Measurements from ENCODE around the gene GCSH. TPM values are rescaled to one million over a fixed set of nuclear protein-coding genes. Genes with fewer than 3 reads are reported as not detected.
A peak's percentile ranks its signal among the peaks of the same experiment; 100 is the strongest.

The GCSH gene
- total RNA-seq, 1 donor: 7.0 TPM

GRCh38 chr16:81061307-81061640 is 34.9 kb downstream of the GCSH start:
- DNase-seq (ENCODE audit: low read depth in 2 of 3, low spot score in 2 of 3): no peak

- DNase-seq (ENCODE audit: low read depth in 2 of 3, low spot score in 2 of 3): no peak
Observed at GRCh38 chr16:81060576-81061306, 35.5 kb downstream of the GCSH start.

- no peak for DNase-seq (ENCODE audit: low read depth in 2 of 3, low spot score in 2 of 3)
Observed at GRCh38 chr16:81053761-81054160, 42.4 kb downstream of the GCSH start.

GRCh38 chr16:81042821-81043220 is 53.4 kb downstream of the GCSH start:
- DNase-seq (ENCODE audit: low read depth in 2 of 3, low spot score in 2 of 3): no peak

- no peak for DNase-seq (ENCODE audit: low read depth in 2 of 3, low spot score in 2 of 3)
Observed at GRCh38 chr16:81041696-81042095, 54.5 kb downstream of the GCSH start.

GRCh38 chr16:81040842-81041241 is 55.4 kb downstream of the GCSH start:
- no peak for DNase-seq (ENCODE audit: low read depth in 2 of 3, low spot score in 2 of 3)

GRCh38 chr16:81040131-81040530 is 56.1 kb downstream of the GCSH start:
- no peak for DNase-seq (ENCODE audit: low read depth in 2 of 3, low spot score in 2 of 3)

- peak in 2 of 3 donors; percentile 7 to 46 for DNase-seq (ENCODE audit: low read depth in 2 of 3, low spot score in 2 of 3)
Observed at GRCh38 chr16:81036751-81037350, 59.3 kb downstream of the GCSH start.

- peak; percentile 4 to 36 (median 23) for DNase-seq (ENCODE audit: low read depth in 2 of 3, low spot score in 2 of 3)
Observed at GRCh38 chr16:81035975-81036750, 60.0 kb downstream of the GCSH start.

GRCh38 chr16:81035398-81035974 is 60.7 kb downstream of the GCSH start, which contains the start of gene ATMIN:
ATMIN (plus strand) TSS chr16:81035842; CDS start chr16:81035871, 29 bp downstream.
- peak; percentile 86 to 93 (median 89) for DNase-seq (ENCODE audit: low read depth in 2 of 3, low spot score in 2 of 3)

Small RNA genes within 50 kb of the gene (small RNA-seq; reads per million reads assigned to genes)
- gene AC092718.3: not detected
- gene RNU6-1191P: not detected

Other genes starting within 250 kb of the GCSH start
- 24.5 TPM for gene CMC2, start 89.5 kb downstream of the GCSH start, total RNA-seq
- gene CENPN, start 89.2 kb downstream of the GCSH start, total RNA-seq: 4.8 TPM
- gene ATMIN, start 60.6 kb downstream of the GCSH start, total RNA-seq: 21.5 TPM
- 1.9 TPM for gene C16orf46, start 19.2 kb downstream of the GCSH start, total RNA-seq
- gene BCO1, start 142.3 kb upstream of the GCSH start, total RNA-seq: under 0.01 TPM
- 4.0 TPM for gene GAN, start 218.6 kb upstream of the GCSH start, total RNA-seq

All from hematopoietic multipotent progenitor cell (in vitro differentiated cells).